Central memory CD8-positive, alpha-beta T cell (primary cell): ENCODE results near the gene VWA5B1.
"Not testable (repeated sequence)": the region's sequence is repeated elsewhere in the genome, so short reads cannot be mapped to it uniquely, and the experiment has no call there.

Source experiments
- ATAC-seq: fragments of 150-1000 bp; cut with Tn5 transposase; replicated peaks from 2 replicates; pipeline ENCODE4 v1.10.0; 2022; ENCODE audit warnings: mild to moderate bottlenecking, moderate FRiP score, moderate number of reproducible peaks; ENCODE audit not compliant: poor library complexity, severe bottlenecking; ENCODE audit errors: extremely low read depth
- DNase-seq, 2 donors: peaks; one replicate each; pipeline ENCODE4 v3.0.0; 2021; ENCODE audit warnings: low spot score in 2 of 2
- H3K27ac Mint-ChIP-seq: one replicate; pipeline ENCODE4 v1.8.0; 2022; ENCODE audit warnings: low read depth, mild to moderate bottlenecking, moderate library complexity, mixed read lengths
- H3K27me3 Mint-ChIP-seq: one replicate; pipeline ENCODE4 v1.8.0; 2022; ENCODE audit warnings: mixed read lengths
- H3K36me3 Mint-ChIP-seq: one replicate; pipeline ENCODE4 v1.8.0; 2022; ENCODE audit warnings: mild to moderate bottlenecking, moderate library complexity, mixed read lengths; ENCODE audit not compliant: insufficient read depth
- H3K4me1 Mint-ChIP-seq: one replicate; pipeline ENCODE4 v1.8.0; 2022; ENCODE audit warnings: mixed read lengths
- H3K4me3 Mint-ChIP-seq: one replicate; pipeline ENCODE4 v1.8.0; 2022; ENCODE audit warnings: mild to moderate bottlenecking, moderate library complexity, mixed read lengths
- H3K9me3 Mint-ChIP-seq: one replicate; pipeline ENCODE4 v1.8.0; 2022; ENCODE audit warnings: mixed read lengths

The VWA5B1 gene

DNA sequence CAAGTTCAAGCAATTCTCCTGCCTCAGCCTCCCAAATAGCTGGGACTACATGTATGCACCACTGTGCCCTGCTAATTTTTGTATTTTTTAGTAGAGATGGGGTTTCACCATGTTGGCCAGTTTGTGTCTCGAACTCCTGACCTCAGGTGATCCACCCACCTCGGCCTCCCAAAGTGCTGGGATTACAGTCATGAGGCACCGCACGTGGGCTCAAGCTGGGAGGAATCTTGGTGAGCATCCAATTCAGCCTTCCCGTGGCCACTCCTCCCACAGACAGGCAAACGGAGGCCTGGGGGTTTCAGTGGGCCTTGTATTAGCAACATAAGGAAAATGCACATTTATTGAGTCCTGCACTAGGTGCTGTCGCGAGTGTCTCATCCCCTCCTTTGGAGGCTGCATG lies 24.5 kb upstream of the VWA5B1 start:
- no peak overlapping the region for H3K27ac Mint-ChIP-seq
- no peak overlapping the region for H3K4me3 Mint-ChIP-seq
- no peaks in the 10 kb centered on the region for H3K4me1 Mint-ChIP-seq
- ATAC-seq (no peak), DNase-seq (no peak)
- peaks cover 2% of the 10 kb centered on the region for H3K36me3 Mint-ChIP-seq
- no peaks in the 10 kb centered on the region for H3K9me3 Mint-ChIP-seq
- H3K27me3 Mint-ChIP-seq = peaks cover 53% of the 10 kb centered on the region

DNA sequence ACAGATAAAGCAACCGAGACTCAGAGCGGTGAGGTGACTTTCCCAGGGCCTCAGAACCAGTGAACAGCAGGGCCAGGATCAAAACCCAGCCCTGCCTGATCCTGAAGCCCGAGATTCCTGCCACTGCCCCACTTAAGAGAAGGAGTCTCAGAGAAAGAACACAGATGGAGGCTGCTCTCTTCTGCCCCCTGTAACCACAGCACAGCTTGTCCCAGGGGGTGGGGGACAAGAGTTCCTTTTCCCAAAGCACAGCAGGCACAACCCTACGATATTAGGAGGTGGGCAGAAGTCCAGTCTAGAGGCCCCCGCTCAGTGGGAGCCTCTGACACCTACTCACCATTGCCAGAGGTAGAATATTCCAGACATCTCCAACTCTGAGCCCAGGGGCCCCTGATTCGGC lies 24.0 kb upstream of the VWA5B1 start:
- H3K27ac Mint-ChIP-seq = no peak overlapping the region
- no peak overlapping the region for H3K4me3 Mint-ChIP-seq
- no peak for ATAC-seq
- H3K9me3 Mint-ChIP-seq = no peaks in the 10 kb centered on the region
- peaks cover 2% of the 10 kb centered on the region for H3K36me3 Mint-ChIP-seq
- DNase-seq = no peak
- H3K27me3 Mint-ChIP-seq = peaks cover 56% of the 10 kb centered on the region
- no peaks in the 10 kb centered on the region for H3K4me1 Mint-ChIP-seq

GRCh38 chr1:20271498-20272400 lies 18.9 kb upstream of the VWA5B1 start:
- ATAC-seq (no peak), DNase-seq (no peak)
- Mint-ChIP-seq H3K27ac (no peak overlapping the region), H3K4me3 (no peak overlapping the region), H3K4me1 (no peaks in the 10 kb centered on the region), H3K27me3 (peaks cover 54% of the 10 kb centered on the region), H3K36me3 (no peaks in the 10 kb centered on the region), H3K9me3 (no peaks in the 10 kb centered on the region)

- not testable (repeated sequence) for ATAC-seq, H3K4me1 Mint-ChIP-seq, DNase-seq, H3K9me3 Mint-ChIP-seq, H3K36me3 Mint-ChIP-seq, H3K4me3 Mint-ChIP-seq, H3K27ac Mint-ChIP-seq
- peaks cover 57% of the 10 kb centered on the region for H3K27me3 Mint-ChIP-seq
These were observed 17.0 kb upstream of the VWA5B1 start for GRCh38 chr1:20273716-20274115.

DNA sequence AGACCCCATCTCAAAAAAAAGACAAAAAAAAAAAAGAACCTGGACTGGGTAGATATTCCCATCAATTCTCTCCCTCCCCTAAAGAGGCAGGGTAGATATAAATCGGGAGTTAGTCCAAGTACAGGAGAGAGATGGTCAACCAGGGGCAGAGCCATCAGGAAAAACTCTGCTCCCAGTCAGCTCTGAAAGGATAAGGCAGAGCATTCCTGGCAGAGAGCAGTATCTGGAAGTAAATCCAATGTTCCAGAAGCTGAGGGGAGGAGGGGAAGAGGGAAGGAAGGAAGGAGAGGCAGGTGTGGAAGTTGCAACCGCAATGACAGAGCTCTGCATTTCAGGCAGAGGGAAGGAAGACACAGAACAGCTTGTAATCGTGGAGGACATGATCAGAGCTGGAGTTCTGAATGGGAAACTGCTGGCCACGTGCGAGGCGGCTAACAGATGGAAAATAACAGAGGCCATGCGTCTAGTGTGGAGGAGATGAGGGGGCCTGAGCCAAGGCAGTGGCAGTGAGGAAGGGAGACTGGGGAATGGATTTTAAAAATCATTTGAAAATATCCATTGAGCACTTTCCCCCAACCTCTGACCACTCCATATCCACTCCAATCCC lies 15.3 kb upstream of the VWA5B1 start:
- Mint-ChIP-seq H3K4me1 (no peaks in the 10 kb centered on the region), H3K9me3 (no peaks in the 10 kb centered on the region), H3K27me3 (peaks cover 56% of the 10 kb centered on the region), H3K4me3 (no peak overlapping the region), H3K36me3 (no peaks in the 10 kb centered on the region), H3K27ac (no peak overlapping the region)
- no peak for DNase-seq
- no peak for ATAC-seq

DNA sequence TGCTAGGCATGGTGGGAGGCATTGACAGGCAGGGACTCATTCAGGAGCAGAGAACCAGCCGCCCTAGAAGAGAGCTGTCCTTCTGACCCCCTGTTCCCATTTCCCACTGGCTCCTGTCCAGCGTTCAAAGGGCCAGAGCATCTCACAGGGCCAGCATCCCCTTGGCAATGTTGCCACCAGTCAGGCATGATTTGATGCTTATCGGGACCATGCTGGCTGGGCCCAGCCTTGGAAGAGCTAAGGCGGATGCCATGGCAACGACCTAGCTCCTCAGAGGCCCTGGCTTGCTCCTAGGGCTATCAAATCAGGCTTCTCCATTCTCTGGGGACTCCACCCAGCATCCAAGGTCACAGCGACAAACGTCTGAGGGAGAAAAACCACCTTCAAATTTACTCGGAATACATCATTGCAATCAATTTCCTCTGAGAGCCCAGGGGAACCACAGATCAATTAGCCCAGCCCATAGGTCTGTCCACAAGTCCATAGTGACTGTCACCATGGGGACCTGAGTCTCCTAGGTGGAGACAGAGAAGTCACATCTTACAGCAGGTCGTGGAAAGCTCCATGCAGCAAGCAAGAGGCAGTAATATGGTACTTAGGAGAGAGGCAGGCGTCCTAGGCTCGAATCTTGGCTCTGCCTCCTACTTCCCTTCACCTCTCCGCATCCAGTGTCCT lies 14.1 kb upstream of the VWA5B1 start:
- Mint-ChIP-seq H3K27ac (no peak overlapping the region), H3K4me1 (no peaks in the 10 kb centered on the region), H3K4me3 (no peak overlapping the region), H3K9me3 (no peaks in the 10 kb centered on the region), H3K27me3 (peaks cover 52% of the 10 kb centered on the region), H3K36me3 (no peaks in the 10 kb centered on the region)
- ATAC-seq (no peak), DNase-seq (no peak)

DNA sequence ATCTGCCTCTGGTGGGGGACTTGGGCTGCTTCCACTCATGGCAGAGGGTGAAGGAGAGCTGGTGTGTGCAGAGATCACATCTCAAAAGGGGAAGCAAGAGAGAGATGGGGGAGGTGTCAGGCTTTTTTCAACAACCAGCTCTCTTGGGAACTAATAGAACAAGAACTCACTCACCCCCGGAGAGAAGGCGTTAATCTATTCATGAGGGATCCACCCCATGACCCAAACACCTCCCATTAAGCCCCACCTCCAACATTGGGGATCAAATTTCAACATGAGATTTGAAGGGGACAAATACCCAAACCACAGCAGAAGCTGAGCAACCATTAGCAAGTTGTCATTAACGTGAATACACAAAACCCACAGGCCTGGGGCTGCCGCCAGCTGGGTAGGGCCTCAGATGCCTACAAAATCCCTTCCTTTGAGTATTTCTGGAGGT lies 12.0 kb upstream of the VWA5B1 start:
- Mint-ChIP-seq H3K27me3 (peaks cover 73% of the 10 kb centered on the region), H3K4me1 (no peaks in the 10 kb centered on the region), H3K27ac (no peak overlapping the region), H3K9me3 (no peaks in the 10 kb centered on the region), H3K36me3 (no peaks in the 10 kb centered on the region), H3K4me3 (no peak overlapping the region)
- DNase-seq (no peak), ATAC-seq (no peak)

GRCh38 chr1:20279509-20279908 lies 11.2 kb upstream of the VWA5B1 start:
- Mint-ChIP-seq H3K36me3 (no peaks in the 10 kb centered on the region), H3K9me3 (no peaks in the 10 kb centered on the region), H3K27ac (no peak overlapping the region), H3K4me1 (no peaks in the 10 kb centered on the region), H3K4me3 (no peak overlapping the region), H3K27me3 (peaks cover 79% of the 10 kb centered on the region)
- DNase-seq = no peak
- ATAC-seq = no peak

GRCh38 chr1:20280341-20280740 lies 10.3 kb upstream of the VWA5B1 start:
- Mint-ChIP-seq H3K4me3 (no peak overlapping the region), H3K9me3 (peaks cover 5% of the 10 kb centered on the region), H3K27me3 (peaks cover 83% of the 10 kb centered on the region), H3K36me3 (no peaks in the 10 kb centered on the region), H3K4me1 (no peaks in the 10 kb centered on the region), H3K27ac (no peak overlapping the region)
- DNase-seq = no peak
- no peak for ATAC-seq

GRCh38 chr1:20280906-20281305 lies 9.8 kb upstream of the VWA5B1 start:
- Mint-ChIP-seq H3K27ac (no peak overlapping the region), H3K9me3 (peaks cover 5% of the 10 kb centered on the region), H3K4me1 (no peaks in the 10 kb centered on the region), H3K4me3 (no peak overlapping the region), H3K27me3 (peaks cover 83% of the 10 kb centered on the region), H3K36me3 (no peaks in the 10 kb centered on the region)
- DNase-seq (no peak), ATAC-seq (no peak)

DNA sequence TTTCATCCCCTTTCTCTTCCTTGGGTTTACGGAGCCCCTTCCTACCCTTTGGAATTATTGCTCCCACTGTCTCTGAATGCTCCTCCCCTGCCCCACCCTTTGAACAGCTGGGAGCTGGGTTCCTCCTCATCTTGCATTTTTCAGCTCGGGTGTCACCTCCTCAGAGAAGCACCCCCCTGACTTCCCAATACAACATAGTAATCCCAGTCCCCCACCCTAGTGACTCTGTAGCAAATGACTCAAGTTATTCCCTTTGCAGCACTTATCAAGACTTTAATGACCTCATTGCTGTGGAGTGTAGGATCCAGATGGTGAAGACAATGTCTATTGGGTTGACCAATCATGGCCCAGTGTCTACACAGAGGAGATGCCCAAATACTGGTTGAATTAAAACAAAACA lies 8.9 kb upstream of the VWA5B1 start:
- ATAC-seq = no peak
- peaks cover 5% of the 10 kb centered on the region for H3K9me3 Mint-ChIP-seq

DNA sequence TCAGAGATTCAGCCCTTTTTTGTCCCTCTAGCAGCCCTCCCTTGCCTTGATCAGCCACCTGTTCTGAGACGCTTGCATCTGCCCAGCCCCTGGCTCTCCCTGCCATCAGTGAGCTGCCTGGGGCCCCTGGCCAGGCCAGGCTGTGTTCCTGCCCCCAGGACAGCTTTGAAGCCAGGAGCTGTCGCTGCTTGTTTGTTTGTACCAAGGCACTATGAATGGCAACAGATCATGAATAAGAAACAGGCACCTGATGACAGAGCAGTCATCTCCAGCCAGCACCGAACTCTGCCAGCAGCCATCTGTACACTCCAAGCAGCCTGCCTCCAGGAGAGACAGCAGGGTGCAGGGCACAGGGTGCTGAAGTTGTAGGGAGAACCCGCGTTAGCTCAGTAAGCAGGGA lies 8.1 kb upstream of the VWA5B1 start:
- Mint-ChIP-seq H3K9me3 (peaks cover 5% of the 10 kb centered on the region), H3K4me1 (no peaks in the 10 kb centered on the region), H3K27ac (no peak overlapping the region), H3K27me3 (peaks cover 91% of the 10 kb centered on the region), H3K4me3 (no peak overlapping the region), H3K36me3 (no peaks in the 10 kb centered on the region)
- no peak for DNase-seq
- no peak for ATAC-seq

More for the DNA sequence above, 8.9 kb upstream of the VWA5B1 start:
- H3K27ac Mint-ChIP-seq = no peak overlapping the region
- no peaks in the 10 kb centered on the region for H3K4me1 Mint-ChIP-seq
- H3K36me3 Mint-ChIP-seq = no peaks in the 10 kb centered on the region
- H3K27me3 Mint-ChIP-seq = peaks cover 83% of the 10 kb centered on the region
- no peak overlapping the region for H3K4me3 Mint-ChIP-seq
- no peak for DNase-seq

DNA sequence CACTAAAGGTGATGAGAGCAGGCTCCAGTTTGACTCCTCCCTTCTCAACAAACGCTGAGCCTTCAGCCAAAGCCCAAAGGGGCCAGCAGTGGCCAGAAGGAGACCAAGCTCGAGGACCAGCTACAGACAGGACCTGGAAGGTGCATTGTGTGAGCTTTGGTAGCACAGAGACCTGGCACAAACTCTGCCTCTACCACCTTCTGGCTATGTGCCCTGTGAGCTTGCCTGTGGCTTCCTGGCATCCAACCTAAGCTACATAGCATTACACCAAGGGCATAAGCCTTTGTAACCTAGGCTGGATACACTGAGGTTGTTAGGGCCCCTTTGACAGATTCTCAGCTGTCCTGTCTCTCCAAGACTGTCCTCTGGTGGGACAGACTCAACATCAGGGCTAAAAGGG lies 6.6 kb upstream of the VWA5B1 start:
- no peak for DNase-seq
- ATAC-seq = no peak
- H3K27me3 Mint-ChIP-seq = peaks cover 93% of the 10 kb centered on the region
- H3K36me3 Mint-ChIP-seq = no peaks in the 10 kb centered on the region
- peaks cover 5% of the 10 kb centered on the region for H3K9me3 Mint-ChIP-seq
- H3K27ac Mint-ChIP-seq = no peak overlapping the region
- no peaks in the 10 kb centered on the region for H3K4me1 Mint-ChIP-seq
- no peak overlapping the region for H3K4me3 Mint-ChIP-seq
